Metanephros (tissue), 2 donors: ENCODE data around the gene CTDSPL. TPM values are rescaled to one million over a fixed set of nuclear protein-coding genes. Genes with fewer than 3 reads are reported as not detected.

Source experiments
- small RNA-seq: library from RNA; depleted of rRNA; stranded (forward); fragments of <200 nt; gene quantifications from one replicate; pipeline ENCODE3, GENCODE V24; 2014; ENCODE audit warnings: low replicate concordance
- total RNA-seq: library from RNA; depleted of rRNA; stranded (reverse); fragments of >200 nt; gene quantifications from one replicate; pipeline ENCODE4 v1.2.3, GENCODE V29; 2014

The CTDSPL gene
- total RNA-seq: 94.3 TPM

GRCh38 chr3:37861620-37862041 is at the start of gene CTDSPL:
TSS of gene CTDSPL (plus strand) at chr3:37861880. CDS start at chr3:37862200, 320 bp downstream.

GRCh38 chr3:37990527-37990926 is 128.8 kb downstream of the CTDSPL start, which contains the start of gene VILL:
TSS of gene VILL (plus strand) at chr3:37990786. CDS start at chr3:37993673, 2,887 bp downstream.

GRCh38 chr3:38029400-38030125 is 167.9 kb downstream of the CTDSPL start, which contains the start of gene PLCD1:
TSS of gene PLCD1 (minus strand) at chr3:38029642. CDS start at chr3:38029539, 103 bp downstream.

Small RNAs within 50 kb of the gene (small RNA-seq; reads per million reads assigned to genes)
- 5.2 reads per million, percentile 93 among the genes with 10 or more reads in this experiment for gene MIR26A1
- not detected for gene RF00019

Other genes starting within 250 kb of the CTDSPL start
- gene VILL, start 128.9 kb downstream of the CTDSPL start, total RNA-seq: 17.9 TPM
- gene PLCD1, start 167.8 kb downstream of the CTDSPL start, total RNA-seq: 33.8 TPM
- 2.4 TPM for gene DLEC1, start 177.3 kb downstream of the CTDSPL start, total RNA-seq